Gastroesophageal sphincter (tissue), 4 donors: ENCODE data around the gene RAN. TPM values are rescaled to one million over a fixed set of nuclear protein-coding genes. Genes with fewer than 3 reads are reported as not detected.

Experiments
- ATAC-seq: fragments of 150-250 bp; one replicate; pipeline ENCODE4 v1.9.1; 2016; ENCODE audit warnings: mild to moderate bottlenecking, moderate library complexity
- H3K27ac ChIP-seq, 4 donors: fragments of 200-600 bp; sonication (generic) in 3 of 4; 1 replicate in 3 of 4; 2 replicates in 1 of 4; pipeline ENCODE4 v1.5.1; 2016 to 2019
- H3K27me3 ChIP-seq: fragments of 200-600 bp; sonication (generic); one replicate; pipeline ENCODE4 v1.5.1; 2019
- H3K36me3 ChIP-seq, 2 donors: fragments of 200-600 bp; sonication (generic); one replicate each; pipeline ENCODE4 v1.5.1; 2019; ENCODE audit warnings: control low read depth in 1 of 2
- H3K4me1 ChIP-seq, 3 donors: fragments of 200-600 bp; sonication (generic); 1 replicate in 2 of 3; 2 replicates in 1 of 3; pipeline ENCODE4 v1.5.1; 2016 to 2019; ENCODE audit warnings: control low read depth in 2 of 3
- H3K4me3 ChIP-seq, 2 donors: fragments of 200-600 bp; sonication (generic); one replicate each; pipeline ENCODE4 v1.5.1; 2019; ENCODE audit warnings: mild to moderate bottlenecking in 1 of 2, moderate library complexity in 1 of 2
- H3K9me3 ChIP-seq, 3 donors: fragments of 200-600 bp; sonication (generic); one replicate each; pipeline ENCODE4 v1.5.1; 2017 to 2019; ENCODE audit warnings: control low read depth in 2 of 3
- EP300 ChIP-seq: sonication (generic); formaldehyde crosslinking; IDR thresholded peaks from one replicate; pipeline ENCODE4 v1.6.1; 2017; ENCODE audit warnings: antibody characterized with exemption, mild to moderate bottlenecking
- POLR2A ChIP-seq, 2 donors: fragments of 450-650 bp; IDR thresholded peaks; one replicate each; pipeline ENCODE4 v1.6.1; 2017; ENCODE audit warnings: antibody characterized with exemption in 2 of 2, mild to moderate bottlenecking in 2 of 2, moderate library complexity in 1 of 2
- POLR2AphosphoS5 ChIP-seq: sonication (generic); formaldehyde crosslinking; IDR thresholded peaks from one replicate; pipeline ENCODE4 v1.6.1; 2017; ENCODE audit warnings: antibody characterized with exemption
- WGBS, 2 donors: methylation state at CpG; one replicate each; pipeline ENCODE4 v1.1.5; 2018; ENCODE audit warnings: low coverage in 1 of 2; 5-methylcytosine and 5-hydroxymethylcytosine counted together
- total RNA-seq, 4 donors: library from RNA; depleted of rRNA; stranded (reverse); fragments of >200 nt; gene quantifications; one replicate each; pipeline ENCODE4 v1.1.0, GENCODE V29; 2016
- TF ChIP-seq, protein P1 (sequence below), 4 experiments: fragments of 200-600 bp in 2 of 4; fragments of 450-650 bp in 2 of 4; sonication (generic) in 1 of 4; IDR thresholded peaks; one replicate each; pipeline ENCODE4 v1.5.1; 2017 to 2019; ENCODE audit warnings: antibody characterized with exemption in 4 of 4, mild to moderate bottlenecking in 2 of 4, moderate library complexity in 2 of 4

RAN gene
- total RNA-seq, 4 donors from 2014 or later = 139 to 199 (median 167) TPM

DNA sequence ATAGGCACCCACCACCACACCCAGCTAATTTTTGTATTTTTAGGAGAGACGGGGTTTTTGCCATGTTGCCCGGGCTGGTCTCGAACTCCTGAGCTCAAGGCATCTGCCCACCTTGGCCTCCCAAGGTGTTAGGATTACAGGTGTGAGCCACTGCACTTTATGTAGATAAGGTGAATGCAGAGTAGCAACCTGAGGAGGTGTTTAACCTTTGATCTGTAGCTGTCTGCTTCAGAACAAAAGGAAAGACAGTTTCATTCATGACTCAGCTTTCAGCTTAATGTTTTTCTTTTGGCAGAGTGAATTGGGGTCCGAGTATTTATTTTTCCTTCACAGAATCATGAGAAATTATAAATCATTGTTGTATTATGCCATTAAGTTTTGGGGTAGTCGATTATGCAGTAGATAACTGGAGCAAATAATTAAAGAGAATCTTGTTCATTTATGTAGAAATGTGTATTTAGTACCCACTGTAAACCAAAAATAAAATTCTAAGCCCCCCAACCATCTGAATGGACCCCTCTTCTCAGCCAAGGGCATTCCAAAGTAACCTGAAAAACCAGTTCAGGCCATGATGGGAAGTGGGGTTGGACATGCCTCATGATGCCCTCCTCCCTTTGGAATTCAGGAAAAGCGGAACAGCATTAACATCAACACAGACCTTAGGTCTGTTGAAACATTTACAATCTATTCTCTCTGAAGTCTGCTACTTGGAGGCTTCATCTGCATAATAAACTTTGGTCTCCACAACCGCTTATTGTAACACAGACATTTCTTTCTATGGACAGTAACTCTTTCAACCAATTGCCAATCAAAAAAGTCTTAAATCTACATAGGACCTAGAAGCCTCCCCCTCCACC is 22.1 kb upstream of the RAN start:
- Histone ChIP-seq H3K36me3 (no peaks in the 10 kb centered on the region), H3K9me3 (no peaks in the 10 kb centered on the region), H3K4me3 (no peak overlapping the region), H3K27me3 (peaks cover 7% of the 10 kb centered on the region), H3K4me1 (no peaks in the 10 kb centered on the region), H3K27ac (no peak overlapping the region)
- ATAC-seq = no peak
- WGBS, 2 donors = 47 to 68% methylated on average over 4 to 5 of the region's 7 CpGs
- no peak for TF ChIP-seq POLR2AphosphoS5
- TF ChIP-seq, protein P1, sequence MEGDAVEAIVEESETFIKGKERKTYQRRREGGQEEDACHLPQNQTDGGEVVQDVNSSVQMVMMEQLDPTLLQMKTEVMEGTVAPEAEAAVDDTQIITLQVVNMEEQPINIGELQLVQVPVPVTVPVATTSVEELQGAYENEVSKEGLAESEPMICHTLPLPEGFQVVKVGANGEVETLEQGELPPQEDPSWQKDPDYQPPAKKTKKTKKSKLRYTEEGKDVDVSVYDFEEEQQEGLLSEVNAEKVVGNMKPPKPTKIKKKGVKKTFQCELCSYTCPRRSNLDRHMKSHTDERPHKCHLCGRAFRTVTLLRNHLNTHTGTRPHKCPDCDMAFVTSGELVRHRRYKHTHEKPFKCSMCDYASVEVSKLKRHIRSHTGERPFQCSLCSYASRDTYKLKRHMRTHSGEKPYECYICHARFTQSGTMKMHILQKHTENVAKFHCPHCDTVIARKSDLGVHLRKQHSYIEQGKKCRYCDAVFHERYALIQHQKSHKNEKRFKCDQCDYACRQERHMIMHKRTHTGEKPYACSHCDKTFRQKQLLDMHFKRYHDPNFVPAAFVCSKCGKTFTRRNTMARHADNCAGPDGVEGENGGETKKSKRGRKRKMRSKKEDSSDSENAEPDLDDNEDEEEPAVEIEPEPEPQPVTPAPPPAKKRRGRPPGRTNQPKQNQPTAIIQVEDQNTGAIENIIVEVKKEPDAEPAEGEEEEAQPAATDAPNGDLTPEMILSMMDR (IDR thresholded peaks at IDR 0.05) = no peak
- no peak for TF ChIP-seq EP300
- no peak for TF ChIP-seq POLR2A (IDR thresholded peaks at IDR 0.05)

DNA sequence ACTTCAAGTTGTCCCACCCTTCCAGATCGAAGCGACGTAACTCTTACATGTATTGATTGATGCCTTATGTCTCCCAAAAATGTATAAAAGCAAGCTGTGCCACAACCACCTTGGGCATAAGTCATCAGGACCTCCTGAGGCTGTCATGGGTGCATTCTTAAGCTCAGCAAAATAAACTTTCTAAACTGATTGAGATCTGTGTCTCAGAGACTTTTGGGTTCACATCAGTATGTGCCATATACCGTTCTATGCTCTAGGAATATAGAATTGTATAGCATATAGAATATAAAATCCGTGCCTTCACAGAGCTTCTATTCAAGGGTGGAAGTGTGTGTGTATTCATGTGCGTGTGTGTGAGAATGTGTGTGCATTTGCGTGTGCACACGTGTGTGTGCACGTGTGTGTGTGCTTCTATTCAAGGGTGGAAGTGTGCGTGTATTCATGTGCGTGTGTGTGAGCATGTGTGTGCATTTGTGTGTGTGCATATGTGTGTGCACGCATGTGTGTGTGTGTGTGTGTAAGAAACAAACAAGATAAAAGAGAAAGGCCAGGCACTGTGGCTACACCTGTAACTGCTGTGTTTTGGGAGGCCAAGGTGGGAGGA is 21.3 kb upstream of the RAN start:
- Histone ChIP-seq H3K27ac (no peak overlapping the region), H3K27me3 (peaks cover 7% of the 10 kb centered on the region), H3K4me1 (no peaks in the 10 kb centered on the region), H3K4me3 (no peak overlapping the region), H3K36me3 (no peaks in the 10 kb centered on the region), H3K9me3 (no peaks in the 10 kb centered on the region)
- ATAC-seq = no peak
- TF ChIP-seq POLR2AphosphoS5 = no peak
- TF ChIP-seq, protein P1 (IDR thresholded peaks at IDR 0.05) = no peak
- TF ChIP-seq EP300 = no peak
- TF ChIP-seq POLR2A (IDR thresholded peaks at IDR 0.05) = no peak
- 69 to 80% methylated on average over 10 to 12 of the region's 12 CpGs for WGBS, 2 donors

DNA sequence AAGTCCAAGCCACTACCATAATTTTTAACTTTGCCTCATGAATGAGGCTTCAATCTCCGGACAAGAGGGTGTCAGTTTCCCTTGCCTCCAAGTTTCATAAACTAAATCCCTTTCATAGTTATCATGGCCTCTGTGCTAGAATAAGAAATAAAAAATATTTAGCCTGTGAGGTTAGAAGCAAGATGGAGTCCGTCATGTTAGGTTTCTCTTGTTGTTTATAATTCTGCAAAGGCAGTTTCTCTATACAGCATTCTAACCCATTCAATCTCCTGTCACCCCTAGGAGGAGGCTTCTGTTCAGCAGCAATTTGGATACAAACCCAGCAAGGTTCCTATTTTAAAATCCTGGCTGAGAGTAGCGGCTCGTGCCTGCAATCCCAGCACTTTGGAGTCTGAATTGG is 15.8 kb upstream of the RAN start:
- no peak for ATAC-seq
- H3K4me3 ChIP-seq = no peak overlapping the region
- no peaks in the 10 kb centered on the region for H3K36me3 ChIP-seq
- H3K27me3 ChIP-seq = peaks cover 20% of the 10 kb centered on the region
- no peaks in the 10 kb centered on the region for H3K4me1 ChIP-seq
- peaks cover 0 to 11% (median 0%) of the 10 kb centered on the region in 3 donors for H3K9me3 ChIP-seq
- H3K27ac ChIP-seq = no peak overlapping the region
- WGBS, 2 donors = 68 to 71% methylated on average over 2 to 4 of the region's 4 CpGs
- no peak for TF ChIP-seq POLR2AphosphoS5
- no peak for TF ChIP-seq POLR2A (IDR thresholded peaks at IDR 0.05)
- TF ChIP-seq, protein P1 (IDR thresholded peaks at IDR 0.05) = no peak
- TF ChIP-seq EP300 = no peak

DNA sequence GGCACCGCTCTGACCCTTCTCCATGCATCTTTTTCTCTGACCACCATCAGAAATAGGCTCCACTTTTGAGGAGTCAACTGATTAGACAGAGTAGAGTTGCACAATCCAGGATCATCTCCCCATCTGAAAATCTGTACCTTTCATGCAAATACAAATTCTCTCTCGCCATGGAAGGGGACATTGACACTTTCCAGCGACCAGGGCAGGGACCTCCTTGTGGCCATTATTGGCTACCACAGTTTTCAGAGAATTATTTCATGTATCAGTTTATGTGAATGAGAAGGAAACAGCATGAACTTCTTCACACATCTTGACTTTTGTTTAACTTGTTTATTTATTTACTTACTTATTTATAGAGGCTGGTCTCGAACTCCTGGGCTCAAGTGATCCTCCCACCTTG is 13.8 kb upstream of the RAN start:
- Histone ChIP-seq H3K27ac (no peak overlapping the region), H3K27me3 (peaks cover 20% of the 10 kb centered on the region), H3K4me1 (no peaks in the 10 kb centered on the region), H3K36me3 (no peaks in the 10 kb centered on the region), H3K9me3 (peaks cover 0 to 11% (median 0%) of the 10 kb centered on the region in 3 donors), H3K4me3 (no peak overlapping the region)
- ATAC-seq = no peak
- 82 to 88% methylated on average over 3 to 4 of the region's 4 CpGs for WGBS, 2 donors
- no peak for TF ChIP-seq POLR2AphosphoS5
- TF ChIP-seq, protein P1 (IDR thresholded peaks at IDR 0.05) = no peak
- no peak for TF ChIP-seq EP300
- no peak for TF ChIP-seq POLR2A (IDR thresholded peaks at IDR 0.05)
